Inferior parietal cortex (tissue), 1 donor: ENCODE data around the gene WHRN.

Source experiments
- DNase-seq: peaks from one replicate; pipeline ENCODE4 v3.0.0-alpha.2; 2016; ENCODE audit errors: extremely low spot score

The WHRN gene

GRCh38 chr9:114421147-114421546, 84.1 kb downstream of the WHRN start:
- no peak for DNase-seq

GRCh38 chr9:114419796-114420195, 85.5 kb downstream of the WHRN start:
- no peak for DNase-seq

GRCh38 chr9:114418053-114418452, 87.2 kb downstream of the WHRN start:
- no peak for DNase-seq

- DNase-seq = no peak
Measured at GRCh38 chr9:114417511-114417910, 87.8 kb downstream of the WHRN start.

- DNase-seq = no peak
Measured at GRCh38 chr9:114416906-114417305, 88.4 kb downstream of the WHRN start.

- DNase-seq = no peak
Measured at GRCh38 chr9:114416290-114416689, 89.0 kb downstream of the WHRN start.

- no peak for DNase-seq
Measured at GRCh38 chr9:114414346-114414745, 90.9 kb downstream of the WHRN start.

GRCh38 chr9:114413861-114414301, 91.4 kb downstream of the WHRN start:
- DNase-seq = no peak

- DNase-seq = no peak
Measured at GRCh38 chr9:114412048-114412683, 93.1 kb downstream of the WHRN start.

GRCh38 chr9:114411452-114411851, 93.8 kb downstream of the WHRN start:
- no peak for DNase-seq

- DNase-seq = no peak
Measured at GRCh38 chr9:114410910-114411309, 94.4 kb downstream of the WHRN start.

- no peak for DNase-seq
Measured at GRCh38 chr9:114409842-114410241, 95.4 kb downstream of the WHRN start.

- DNase-seq = no peak
Measured at GRCh38 chr9:114409103-114409780, 96.0 kb downstream of the WHRN start.

GRCh38 chr9:114408645-114409044, 96.6 kb downstream of the WHRN start:
- DNase-seq = no peak

- DNase-seq = no peak
Measured at GRCh38 chr9:114407889-114408288, 97.4 kb downstream of the WHRN start.

GRCh38 chr9:114406441-114406840, 98.8 kb downstream of the WHRN start:
- DNase-seq = no peak

- DNase-seq = peak; percentile 90
Measured at GRCh38 chr9:114405294-114406034, 99.8 kb downstream of the WHRN start.

GRCh38 chr9:114404531-114404930, 100.7 kb downstream of the WHRN start:
- no peak for DNase-seq

GRCh38 chr9:114403153-114403756, 102.0 kb downstream of the WHRN start:
- no peak for DNase-seq

- no peak for DNase-seq
Measured at GRCh38 chr9:114401344-114401743, 103.9 kb downstream of the WHRN start.

GRCh38 chr9:114400772-114401171, 104.5 kb downstream of the WHRN start:
- DNase-seq = no peak

GRCh38 chr9:114400219-114400618, 105.1 kb downstream of the WHRN start:
- DNase-seq = no peak
